ENCODE data around the gene COL15A1.
"Not testable (repeated sequence)": the region's sequence is repeated elsewhere in the genome, so short reads cannot be mapped to it uniquely, and the experiment has no call there.

Gene COL15A1

GRCh38 chr9:99000476-99001395 lies 57.0 kb downstream of the COL15A1 start:
- DNase-seq, result peak; percentile 45

GRCh38 chr9:99001892-99002291 lies 58.2 kb downstream of the COL15A1 start:
- in situ Hi-C loops (cut with HindIII; ENCODE audit: low pct_ligation_motif_present, low pct_unique_long_range_greater_than_20kb, low sequenced_read_pairs), result no loop called here

More at GRCh38 chr9:99000476-99001395, 57.0 kb downstream of the COL15A1 start:
- in situ Hi-C loops (cut with HindIII; ENCODE audit: low pct_ligation_motif_present, low pct_unique_long_range_greater_than_20kb, low sequenced_read_pairs), result no loop called here

GRCh38 chr9:99002706-99003105 lies 59.0 kb downstream of the COL15A1 start:
- no peak for DNase-seq
- in situ Hi-C loops (cut with HindIII; ENCODE audit: low pct_ligation_motif_present, low pct_unique_long_range_greater_than_20kb, low sequenced_read_pairs), result no loop called here

More at GRCh38 chr9:99001892-99002291, 58.2 kb downstream of the COL15A1 start:
- DNase-seq, result no peak

- no peak for DNase-seq
- in situ Hi-C loops (cut with HindIII; ENCODE audit: low pct_ligation_motif_present, low pct_unique_long_range_greater_than_20kb, low sequenced_read_pairs), result no loop called here
These were observed 59.6 kb downstream of the COL15A1 start for GRCh38 chr9:99003308-99003707.

GRCh38 chr9:99004115-99004514 lies 60.4 kb downstream of the COL15A1 start:
- in situ Hi-C loops (cut with HindIII; ENCODE audit: low pct_ligation_motif_present, low pct_unique_long_range_greater_than_20kb, low sequenced_read_pairs), result no loop called here
- no peak for DNase-seq

- no peak for DNase-seq
- in situ Hi-C loops (cut with HindIII; ENCODE audit: low pct_ligation_motif_present, low pct_unique_long_range_greater_than_20kb, low sequenced_read_pairs), result no loop called here
These were observed 61.2 kb downstream of the COL15A1 start for GRCh38 chr9:99004717-99005460.

- no peak for DNase-seq
- in situ Hi-C loops (cut with HindIII; ENCODE audit: low pct_ligation_motif_present, low pct_unique_long_range_greater_than_20kb, low sequenced_read_pairs), result no loop called here
These were observed 61.9 kb downstream of the COL15A1 start for GRCh38 chr9:99005651-99006050.

- in situ Hi-C loops (cut with HindIII; ENCODE audit: low pct_ligation_motif_present, low pct_unique_long_range_greater_than_20kb, low sequenced_read_pairs), result no loop called here
- no peak for DNase-seq
These were observed 62.8 kb downstream of the COL15A1 start for GRCh38 chr9:99006511-99006910.

- DNase-seq, result no peak
- in situ Hi-C loops (cut with HindIII; ENCODE audit: low pct_ligation_motif_present, low pct_unique_long_range_greater_than_20kb, low sequenced_read_pairs), result no loop called here
These were observed 63.3 kb downstream of the COL15A1 start for GRCh38 chr9:99006979-99007378.

GRCh38 chr9:99008203-99008602 lies 64.5 kb downstream of the COL15A1 start:
- in situ Hi-C loops (cut with HindIII; ENCODE audit: low pct_ligation_motif_present, low pct_unique_long_range_greater_than_20kb, low sequenced_read_pairs), result no loop called here
- no peak for DNase-seq

- in situ Hi-C loops (cut with HindIII; ENCODE audit: low pct_ligation_motif_present, low pct_unique_long_range_greater_than_20kb, low sequenced_read_pairs); DNase-seq: not testable (repeated sequence)
These were observed 66.7 kb downstream of the COL15A1 start for GRCh38 chr9:99010393-99010792.

- DNase-seq, result peak; percentile 32
- in situ Hi-C loops (cut with HindIII; ENCODE audit: low pct_ligation_motif_present, low pct_unique_long_range_greater_than_20kb, low sequenced_read_pairs), result no loop called here
These were observed 67.5 kb downstream of the COL15A1 start for GRCh38 chr9:99011161-99011709.

- in situ Hi-C loops (cut with HindIII; ENCODE audit: low pct_ligation_motif_present, low pct_unique_long_range_greater_than_20kb, low sequenced_read_pairs), result no loop called here
- DNase-seq, result no peak
These were observed 69.3 kb downstream of the COL15A1 start for GRCh38 chr9:99012957-99013512.

- DNase-seq, result no peak
- in situ Hi-C loops (cut with HindIII; ENCODE audit: low pct_ligation_motif_present, low pct_unique_long_range_greater_than_20kb, low sequenced_read_pairs), result no loop called here
These were observed 69.8 kb downstream of the COL15A1 start for GRCh38 chr9:99013550-99013949.

GRCh38 chr9:99015448-99015847 lies 71.7 kb downstream of the COL15A1 start:
- in situ Hi-C loops (cut with HindIII; ENCODE audit: low pct_ligation_motif_present, low pct_unique_long_range_greater_than_20kb, low sequenced_read_pairs), result no loop called here
- no peak for DNase-seq

GRCh38 chr9:99015890-99016289 lies 72.2 kb downstream of the COL15A1 start:
- in situ Hi-C loops (cut with HindIII; ENCODE audit: low pct_ligation_motif_present, low pct_unique_long_range_greater_than_20kb, low sequenced_read_pairs), result no loop called here
- no peak for DNase-seq

- DNase-seq, result no peak
- in situ Hi-C loops (cut with HindIII; ENCODE audit: low pct_ligation_motif_present, low pct_unique_long_range_greater_than_20kb, low sequenced_read_pairs), result no loop called here
These were observed 73.1 kb downstream of the COL15A1 start for GRCh38 chr9:99016681-99017387.

- no peak for DNase-seq
- in situ Hi-C loops (cut with HindIII; ENCODE audit: low pct_ligation_motif_present, low pct_unique_long_range_greater_than_20kb, low sequenced_read_pairs), result no loop called here
These were observed 74.9 kb downstream of the COL15A1 start for GRCh38 chr9:99018653-99019052.
